SU-DHL-6 (cell line): ENCODE measurements around the gene MOB3B.

ENCODE experiments used
- CTCF ChIP-seq: fragments of 200-600 bp; sonication (generic); IDR thresholded peaks from one replicate; pipeline ENCODE4 v1.5.1; 2017; ENCODE audit warnings: antibody characterized with exemption, mild to moderate bottlenecking, low read length, moderate library complexity; ENCODE audit not compliant: insufficient read depth, poor library complexity, severe bottlenecking
- EZH2phosphoT487 ChIP-seq: fragments of 200-600 bp; sonication (generic), shearing (Covaris generic); conservative IDR thresholded peaks from 2 replicates; pipeline ENCODE4 v1.6.1; 2018; ENCODE audit warnings: mild to moderate bottlenecking, antibody characterized with exemption, low read length, moderate library complexity, mixed read lengths

DNA sequence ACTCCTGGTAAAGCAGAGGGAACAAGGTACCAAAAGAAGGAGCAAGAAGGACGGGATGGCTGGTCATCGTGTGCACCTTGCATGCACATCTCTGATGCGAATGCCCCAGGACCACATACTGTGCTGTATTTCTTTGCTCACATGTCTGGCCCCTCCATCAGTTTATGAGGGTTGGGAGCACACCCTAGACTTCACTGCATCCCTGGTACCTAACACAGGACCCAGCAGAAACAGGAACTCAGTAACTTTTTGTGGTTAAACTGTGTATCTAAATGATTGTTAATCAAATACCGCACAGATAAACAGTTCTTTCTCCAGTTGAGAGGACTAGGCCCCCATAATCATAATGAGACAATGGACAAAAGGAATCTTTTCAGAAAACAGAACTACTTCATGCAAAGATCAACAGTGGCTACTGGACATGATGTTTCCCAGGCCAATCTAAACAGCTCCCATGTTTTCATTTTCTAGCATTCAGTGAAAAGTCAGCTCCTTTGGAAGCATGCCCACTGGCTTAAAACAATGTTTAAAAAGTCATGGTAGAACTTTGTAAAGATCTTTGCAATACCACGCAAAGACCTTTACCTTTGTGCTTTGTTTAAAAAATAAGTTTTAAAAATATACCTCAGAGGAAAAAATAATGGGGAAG is 61.0 kb downstream of the MOB3B start:
- TF ChIP-seq CTCF: no peak
- TF ChIP-seq EZH2phosphoT487: no peak
